ENCODE results near the gene GRIK4.

GRCh38 chr11:120817158-120817557 is 305.6 kb downstream of the GRIK4 start:
- no peak for TF ChIP-seq TAF1 (conservative IDR thresholded peaks at IDR 0.05)
- TF ChIP-seq ATF3 (IDR thresholded peaks at IDR 0.05) = no peak
- no peak for TF ChIP-seq CTCF (IDR thresholded peaks at IDR 0.05; ENCODE audit: low read depth, low read length, missing input control)

All from liver (tissue), 3 donors.